ENCODE measurements around the gene CEP112.

Gene CEP112

GRCh38 chr17:65797809-65798208 lies 394.1 kb downstream of the CEP112 start:
- no peaks in the 10 kb centered on the region for H3K27me3 ChIP-seq (ENCODE audit: insufficient read depth, low read length)
- no peak overlapping the region for H3K4ac ChIP-seq (ENCODE audit: low read depth, low read length)
- no peak overlapping the region for H4K12ac ChIP-seq (ENCODE audit: low read depth, low read length)
- H3K4me3 ChIP-seq (ENCODE audit: low read depth, low read length), result no peak overlapping the region
- no peak overlapping the region for H4K8ac ChIP-seq (ENCODE audit: low read depth, low read length)
- no peaks in the 10 kb centered on the region for H3K4me1 ChIP-seq (ENCODE audit: control insufficient read depth in 1 of 2, insufficient read depth in 2 of 2, low read length in 2 of 2)
- no peaks in the 10 kb centered on the region for H3K9me3 ChIP-seq (ENCODE audit: insufficient read depth, low read depth, low read length)
- H3K9ac ChIP-seq (ENCODE audit: low read length), result no peak overlapping the region
- no peak overlapping the region for H3K4me2 ChIP-seq (ENCODE audit: low read length)
- H3K27ac ChIP-seq (ENCODE audit: low read depth, low read length), result no peak overlapping the region
- H3K79me1 ChIP-seq (ENCODE audit: low read length), result no peaks in the 10 kb centered on the region
- no peak for DNase-seq
- H2AFZ ChIP-seq (ENCODE audit: insufficient read depth, low read length, poor library complexity), result no peak overlapping the region
- no peaks in the 10 kb centered on the region for H3K79me2 ChIP-seq (ENCODE audit: control insufficient read depth, insufficient read depth, low read length, poor library complexity)
- H2BK12ac ChIP-seq (ENCODE audit: low read length), result peak overlapping the region; percentile 46
- H4K91ac ChIP-seq (ENCODE audit: low read depth, low read length), result peak overlapping the region; percentile 5
- WGBS (ENCODE audit: extremely low coverage, insufficient coverage, insufficient read length), result no CpG with 5 or more reads among the region's 3 CpGs
- H3K23ac ChIP-seq (ENCODE audit: low read length), result no peak overlapping the region
- H2BK5ac ChIP-seq (ENCODE audit: low read depth, low read length, poor library complexity), result no peak overlapping the region
- H2BK120ac ChIP-seq (ENCODE audit: insufficient read depth, low read length, poor library complexity), result no peak overlapping the region
- no peak overlapping the region for H3K14ac ChIP-seq (ENCODE audit: low read length)
- H3K18ac ChIP-seq (ENCODE audit: low read length), result no peak overlapping the region
- H2AK5ac ChIP-seq (ENCODE audit: low read length), result no peak overlapping the region
- H3K36me3 ChIP-seq (ENCODE audit: control insufficient read depth in 1 of 2, insufficient read depth in 2 of 2, low read length in 2 of 2), result no peaks in the 10 kb centered on the region

- no peak overlapping the region for H2BK5ac ChIP-seq (ENCODE audit: low read depth, low read length, poor library complexity)
- H3K4me1 ChIP-seq (ENCODE audit: control insufficient read depth in 1 of 2, insufficient read depth in 2 of 2, low read length in 2 of 2), result no peaks in the 10 kb centered on the region
- no peaks in the 10 kb centered on the region for H3K79me2 ChIP-seq (ENCODE audit: control insufficient read depth, insufficient read depth, low read length, poor library complexity)
- no peak overlapping the region for H3K18ac ChIP-seq (ENCODE audit: low read length)
- H3K27me3 ChIP-seq (ENCODE audit: insufficient read depth, low read length), result no peaks in the 10 kb centered on the region
- no peak overlapping the region for H3K4me2 ChIP-seq (ENCODE audit: low read length)
- no peak overlapping the region for H3K23ac ChIP-seq (ENCODE audit: low read length)
- H2BK120ac ChIP-seq (ENCODE audit: insufficient read depth, low read length, poor library complexity), result no peak overlapping the region
- no peak overlapping the region for H3K4ac ChIP-seq (ENCODE audit: low read depth, low read length)
- H3K36me3 ChIP-seq (ENCODE audit: control insufficient read depth in 1 of 2, insufficient read depth in 2 of 2, low read length in 2 of 2), result no peaks in the 10 kb centered on the region
- H3K9ac ChIP-seq (ENCODE audit: low read length), result no peak overlapping the region
- H4K91ac ChIP-seq (ENCODE audit: low read depth, low read length), result no peak overlapping the region
- no peak overlapping the region for H3K27ac ChIP-seq (ENCODE audit: low read depth, low read length)
- H3K79me1 ChIP-seq (ENCODE audit: low read length), result no peaks in the 10 kb centered on the region
- no peaks in the 10 kb centered on the region for H3K9me3 ChIP-seq (ENCODE audit: insufficient read depth, low read depth, low read length)
- no peak overlapping the region for H4K12ac ChIP-seq (ENCODE audit: low read depth, low read length)
- H4K8ac ChIP-seq (ENCODE audit: low read depth, low read length), result no peak overlapping the region
- DNase-seq, result peak; percentile 87 to 89
- no peak overlapping the region for H2BK12ac ChIP-seq (ENCODE audit: low read length)
- H2AK5ac ChIP-seq (ENCODE audit: low read length), result no peak overlapping the region
- WGBS (ENCODE audit: extremely low coverage, insufficient coverage, insufficient read length), result no CpG with 5 or more reads among the region's 1 CpG
- no peak overlapping the region for H2AFZ ChIP-seq (ENCODE audit: insufficient read depth, low read length, poor library complexity)
- no peak overlapping the region for H3K4me3 ChIP-seq (ENCODE audit: low read depth, low read length)
- H3K14ac ChIP-seq (ENCODE audit: low read length), result no peak overlapping the region
Measured at GRCh38 chr17:65797101-65797500, 394.8 kb downstream of the CEP112 start.

- no CpG with 5 or more reads among the region's 5 CpGs for WGBS (ENCODE audit: extremely low coverage, insufficient coverage, insufficient read length)
- H3K36me3 ChIP-seq (ENCODE audit: control insufficient read depth in 1 of 2, insufficient read depth in 2 of 2, low read length in 2 of 2), result no peaks in the 10 kb centered on the region
- no peak overlapping the region for H2BK5ac ChIP-seq (ENCODE audit: low read depth, low read length, poor library complexity)
- DNase-seq, result peak in 1 of 2 donors; percentile 61
- H3K4ac ChIP-seq (ENCODE audit: low read depth, low read length), result no peak overlapping the region
- no peaks in the 10 kb centered on the region for H3K4me1 ChIP-seq (ENCODE audit: control insufficient read depth in 1 of 2, insufficient read depth in 2 of 2, low read length in 2 of 2)
- H2AK5ac ChIP-seq (ENCODE audit: low read length), result no peak overlapping the region
- no peaks in the 10 kb centered on the region for H3K79me2 ChIP-seq (ENCODE audit: control insufficient read depth, insufficient read depth, low read length, poor library complexity)
- no peak overlapping the region for H3K9ac ChIP-seq (ENCODE audit: low read length)
- no peak overlapping the region for H4K12ac ChIP-seq (ENCODE audit: low read depth, low read length)
- no peaks in the 10 kb centered on the region for H3K27me3 ChIP-seq (ENCODE audit: insufficient read depth, low read length)
- H2AFZ ChIP-seq (ENCODE audit: insufficient read depth, low read length, poor library complexity), result no peak overlapping the region
- H2BK12ac ChIP-seq (ENCODE audit: low read length), result no peak overlapping the region
- no peak overlapping the region for H3K14ac ChIP-seq (ENCODE audit: low read length)
- no peaks in the 10 kb centered on the region for H3K79me1 ChIP-seq (ENCODE audit: low read length)
- H4K91ac ChIP-seq (ENCODE audit: low read depth, low read length), result no peak overlapping the region
- H2BK120ac ChIP-seq (ENCODE audit: insufficient read depth, low read length, poor library complexity), result no peak overlapping the region
- no peak overlapping the region for H3K27ac ChIP-seq (ENCODE audit: low read depth, low read length)
- no peak overlapping the region for H3K18ac ChIP-seq (ENCODE audit: low read length)
- no peak overlapping the region for H4K8ac ChIP-seq (ENCODE audit: low read depth, low read length)
- H3K23ac ChIP-seq (ENCODE audit: low read length), result no peak overlapping the region
- H3K9me3 ChIP-seq (ENCODE audit: insufficient read depth, low read depth, low read length), result no peaks in the 10 kb centered on the region
- no peak overlapping the region for H3K4me3 ChIP-seq (ENCODE audit: low read depth, low read length)
- no peak overlapping the region for H3K4me2 ChIP-seq (ENCODE audit: low read length)
Measured at GRCh38 chr17:65794572-65794971, 397.4 kb downstream of the CEP112 start.

GRCh38 chr17:65790241-65790640 lies 401.7 kb downstream of the CEP112 start:
- H3K79me2 ChIP-seq (ENCODE audit: control insufficient read depth, insufficient read depth, low read length, poor library complexity), result no peaks in the 10 kb centered on the region
- H2BK120ac ChIP-seq (ENCODE audit: insufficient read depth, low read length, poor library complexity), result no peak overlapping the region
- no peaks in the 10 kb centered on the region for H3K9me3 ChIP-seq (ENCODE audit: insufficient read depth, low read depth, low read length)
- no peak for DNase-seq
- H3K4me2 ChIP-seq (ENCODE audit: low read length), result no peak overlapping the region
- no peaks in the 10 kb centered on the region for H3K4me1 ChIP-seq (ENCODE audit: control insufficient read depth in 1 of 2, insufficient read depth in 2 of 2, low read length in 2 of 2)
- no peak overlapping the region for H2BK12ac ChIP-seq (ENCODE audit: low read length)
- no peak overlapping the region for H4K12ac ChIP-seq (ENCODE audit: low read depth, low read length)
- no CpG with 5 or more reads among the region's 4 CpGs for WGBS (ENCODE audit: extremely low coverage, insufficient coverage, insufficient read length)
- H3K27me3 ChIP-seq (ENCODE audit: insufficient read depth, low read length), result no peaks in the 10 kb centered on the region
- no peak overlapping the region for H4K8ac ChIP-seq (ENCODE audit: low read depth, low read length)
- H4K91ac ChIP-seq (ENCODE audit: low read depth, low read length), result no peak overlapping the region
- H2BK5ac ChIP-seq (ENCODE audit: low read depth, low read length, poor library complexity), result no peak overlapping the region
- no peak overlapping the region for H2AFZ ChIP-seq (ENCODE audit: insufficient read depth, low read length, poor library complexity)
- no peak overlapping the region for H3K4ac ChIP-seq (ENCODE audit: low read depth, low read length)
- H3K23ac ChIP-seq (ENCODE audit: low read length), result no peak overlapping the region
- no peak overlapping the region for H3K4me3 ChIP-seq (ENCODE audit: low read depth, low read length)
- H3K9ac ChIP-seq (ENCODE audit: low read length), result no peak overlapping the region
- H3K14ac ChIP-seq (ENCODE audit: low read length), result no peak overlapping the region
- H2AK5ac ChIP-seq (ENCODE audit: low read length), result no peak overlapping the region
- H3K18ac ChIP-seq (ENCODE audit: low read length), result no peak overlapping the region
- H3K27ac ChIP-seq (ENCODE audit: low read depth, low read length), result no peak overlapping the region
- H3K36me3 ChIP-seq (ENCODE audit: control insufficient read depth in 1 of 2, insufficient read depth in 2 of 2, low read length in 2 of 2), result no peaks in the 10 kb centered on the region
- H3K79me1 ChIP-seq (ENCODE audit: low read length), result no peaks in the 10 kb centered on the region
